Endodermal cell (in vitro differentiated cells): ENCODE measurements around the gene HDLBP. TPM values are rescaled to one million over a fixed set of nuclear protein-coding genes. Genes with fewer than 3 reads are reported as not detected.

ENCODE experiments used
- DNase-seq: peaks from one replicate; pipeline ENCODE4 v3.0.0-alpha.2; 2017
- H3K27ac ChIP-seq: 2 replicates; pipeline ENCODE4 v1.5.1; 2013; ENCODE audit warnings: mild to moderate bottlenecking, low read depth, low read length, moderate library complexity
- H3K27me3 ChIP-seq: 2 replicates; pipeline ENCODE4 v1.6.1; 2013; ENCODE audit warnings: mild to moderate bottlenecking, low read length, moderate library complexity; ENCODE audit not compliant: insufficient read depth, control insufficient read depth, poor library complexity, severe bottlenecking
- H3K36me3 ChIP-seq: 2 replicates; pipeline ENCODE4 v1.7.0; 2013; ENCODE audit warnings: mild to moderate bottlenecking, low read length, moderate library complexity; ENCODE audit not compliant: control insufficient read depth, insufficient read depth
- H3K4me1 ChIP-seq: one replicate; pipeline ENCODE4 v1.7.0; 2013; ENCODE audit warnings: low read length; ENCODE audit not compliant: control insufficient read depth, insufficient read depth
- H3K4me3 ChIP-seq: 2 replicates; pipeline ENCODE4 v1.5.1; 2013; ENCODE audit warnings: mild to moderate bottlenecking, low read length, moderate library complexity
- H3K9ac ChIP-seq: 2 replicates; pipeline ENCODE4 v1.6.1; 2013; ENCODE audit warnings: mild to moderate bottlenecking, low read length, moderate library complexity; ENCODE audit not compliant: poor library complexity, severe bottlenecking; ENCODE audit errors: extremely low read depth
- H3K9me3 ChIP-seq: 2 replicates; pipeline ENCODE4 v1.6.1; 2013; ENCODE audit warnings: mild to moderate bottlenecking, low read length, moderate library complexity; ENCODE audit not compliant: control insufficient read depth
- H3K27ac Mint-ChIP-seq: 2 replicates; pipeline ENCODE4 v1.8.0; 2020; ENCODE audit warnings: mixed read lengths
- H3K27me3 Mint-ChIP-seq: 2 replicates; pipeline ENCODE4 v1.8.0; 2021; ENCODE audit warnings: mild to moderate bottlenecking, mixed read lengths; ENCODE audit not compliant: insufficient read depth
- H3K36me3 Mint-ChIP-seq: 2 replicates; pipeline ENCODE4 v1.8.0; 2020; ENCODE audit warnings: low read depth, mixed read lengths
- H3K4me1 Mint-ChIP-seq: 2 replicates; pipeline ENCODE4 v1.8.0; 2020; ENCODE audit warnings: mixed read lengths
- H3K4me3 Mint-ChIP-seq: 2 replicates; pipeline ENCODE4 v1.8.0; 2020; ENCODE audit warnings: mild to moderate bottlenecking, moderate library complexity, mixed read lengths
- H3K9me3 Mint-ChIP-seq: 2 replicates; pipeline ENCODE4 v1.8.0; 2020; ENCODE audit warnings: mild to moderate bottlenecking, mixed read lengths
- WGBS, 2 experiments: methylation state at CpG; one replicate each; pipeline versions ENCODE4 v1.1.5 to v1.1.7; 2013; ENCODE audit warnings: missing lambda C conversion rate in 2 of 2, mixed read lengths in 1 of 2; ENCODE audit not compliant: insufficient coverage in 1 of 2, insufficient read length in 1 of 2; 5-methylcytosine and 5-hydroxymethylcytosine counted together
- total RNA-seq, 2 donors: library from RNA; stranded (reverse); fragmentation: NEBNext Ultra II Directional in 1 of 2; extraction: Animal tissue kit (Norgen Biotek cat#: 25700) in 1 of 2; gene quantifications; 2 replicates in 1 of 2; 3 replicates in 1 of 2; pipeline ENCODE4 v1.2.1, GENCODE V29; 2021
- TF ChIP-seq, protein P1 (sequence below): fragments of 200-600 bp; sonication (generic); conservative IDR thresholded peaks from 2 replicates; pipeline ENCODE4 v1.5.0; 2021; ENCODE audit warnings: antibody characterized with exemption, mild to moderate bottlenecking

The HDLBP gene
- total RNA-seq, 2 donors from 2014 or later: 344 to 374 TPM

DNA sequence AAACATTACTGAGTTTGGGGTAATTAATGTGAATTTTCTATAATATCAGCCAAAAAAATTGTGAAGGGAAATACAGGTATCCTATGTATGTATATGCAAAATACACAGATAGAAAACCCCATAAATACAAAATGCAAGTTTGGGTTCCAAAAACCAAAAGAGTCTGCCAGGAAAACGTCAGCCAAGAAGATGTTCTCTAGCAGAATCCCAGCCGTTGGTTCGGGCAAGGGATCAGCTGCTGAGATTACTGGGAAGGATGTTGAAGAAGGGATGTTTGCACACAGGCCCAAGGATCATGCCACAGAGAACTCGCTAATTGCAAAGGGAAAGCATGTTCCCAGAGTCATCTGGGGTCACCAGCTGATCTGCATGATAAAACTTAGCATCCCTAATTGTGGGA lies 136.5 kb downstream of the HDLBP start:
- Histone ChIP-seq H3K9ac (no peak overlapping the region), H3K27ac (no peak overlapping the region), H3K36me3 (peaks cover 20% of the 10 kb centered on the region), H3K4me3 (no peak overlapping the region), H3K9me3 (no peaks in the 10 kb centered on the region), H3K4me1 (no peaks in the 10 kb centered on the region), H3K27me3 (no peaks in the 10 kb centered on the region)
- no peak for DNase-seq
- TF ChIP-seq, protein P1, sequence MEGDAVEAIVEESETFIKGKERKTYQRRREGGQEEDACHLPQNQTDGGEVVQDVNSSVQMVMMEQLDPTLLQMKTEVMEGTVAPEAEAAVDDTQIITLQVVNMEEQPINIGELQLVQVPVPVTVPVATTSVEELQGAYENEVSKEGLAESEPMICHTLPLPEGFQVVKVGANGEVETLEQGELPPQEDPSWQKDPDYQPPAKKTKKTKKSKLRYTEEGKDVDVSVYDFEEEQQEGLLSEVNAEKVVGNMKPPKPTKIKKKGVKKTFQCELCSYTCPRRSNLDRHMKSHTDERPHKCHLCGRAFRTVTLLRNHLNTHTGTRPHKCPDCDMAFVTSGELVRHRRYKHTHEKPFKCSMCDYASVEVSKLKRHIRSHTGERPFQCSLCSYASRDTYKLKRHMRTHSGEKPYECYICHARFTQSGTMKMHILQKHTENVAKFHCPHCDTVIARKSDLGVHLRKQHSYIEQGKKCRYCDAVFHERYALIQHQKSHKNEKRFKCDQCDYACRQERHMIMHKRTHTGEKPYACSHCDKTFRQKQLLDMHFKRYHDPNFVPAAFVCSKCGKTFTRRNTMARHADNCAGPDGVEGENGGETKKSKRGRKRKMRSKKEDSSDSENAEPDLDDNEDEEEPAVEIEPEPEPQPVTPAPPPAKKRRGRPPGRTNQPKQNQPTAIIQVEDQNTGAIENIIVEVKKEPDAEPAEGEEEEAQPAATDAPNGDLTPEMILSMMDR: no peak
- Mint-ChIP-seq H3K36me3 (peaks cover 41% of the 10 kb centered on the region), H3K4me3 (no peak overlapping the region), H3K27me3 (no peaks in the 10 kb centered on the region), H3K9me3 (no peaks in the 10 kb centered on the region), H3K4me1 (no peaks in the 10 kb centered on the region), H3K27ac (no peak overlapping the region)
- 85% methylated on average over 4 of the region's 4 CpGs for WGBS, 2 experiments

DNA sequence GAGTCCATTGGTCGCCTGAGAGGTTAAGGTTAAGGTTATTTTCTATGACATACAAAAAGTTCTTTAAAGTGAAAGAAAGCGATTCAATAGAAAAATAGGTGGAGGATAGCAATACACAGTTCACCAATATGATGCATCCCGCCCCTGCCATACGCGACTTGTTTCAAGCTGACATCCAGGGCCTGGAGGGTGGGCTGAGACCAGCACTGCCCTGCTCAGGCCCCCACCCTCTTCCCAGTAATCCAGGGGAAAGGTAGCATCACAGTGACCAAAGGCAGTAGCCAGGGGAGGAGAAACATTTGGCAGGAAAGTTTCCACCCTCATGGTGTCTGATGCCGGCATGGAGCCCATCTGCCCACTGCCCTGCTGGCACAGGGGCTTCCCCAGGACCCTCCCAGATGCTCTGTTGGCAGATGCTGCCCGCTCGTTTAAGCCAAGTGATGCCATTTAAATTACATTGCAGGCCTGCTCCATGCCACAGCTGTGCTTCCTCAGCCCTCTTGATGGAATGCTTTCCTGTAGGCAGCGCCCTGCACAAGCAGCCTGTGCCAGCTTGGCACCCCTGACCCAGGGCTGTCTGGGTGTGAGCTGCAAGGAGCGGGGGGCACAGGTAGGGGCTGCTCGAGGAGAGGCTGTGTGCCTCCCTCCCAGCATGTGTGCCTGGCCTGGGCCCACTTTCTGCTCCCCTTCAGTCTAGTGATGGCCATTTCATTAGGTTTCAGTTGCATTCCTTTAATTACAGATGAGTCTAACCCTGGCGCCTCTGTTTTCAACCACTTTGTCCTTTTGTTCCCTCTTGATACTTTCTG lies 137.7 kb downstream of the HDLBP start:
- Mint-ChIP-seq H3K27ac (no peak overlapping the region), H3K9me3 (no peaks in the 10 kb centered on the region), H3K4me3 (no peak overlapping the region), H3K27me3 (no peaks in the 10 kb centered on the region), H3K36me3 (peaks cover 49% of the 10 kb centered on the region), H3K4me1 (no peaks in the 10 kb centered on the region)
- no peak for DNase-seq
- no peaks in the 10 kb centered on the region for H3K9me3 ChIP-seq
- H3K4me1 ChIP-seq: no peaks in the 10 kb centered on the region
- no peak overlapping the region for H3K27ac ChIP-seq
- peaks cover 20% of the 10 kb centered on the region for H3K36me3 ChIP-seq
- H3K4me3 ChIP-seq: no peak overlapping the region
- H3K9ac ChIP-seq: no peak overlapping the region
- TF ChIP-seq, protein P1: no peak
- no peaks in the 10 kb centered on the region for H3K27me3 ChIP-seq
- WGBS, 2 experiments: 91 to 95% methylated on average over 4 to 12 of the region's 12 CpGs

Other genes with a start within 250 kb of the HDLBP start
- gene MTERF4, start 213.4 kb downstream of the HDLBP start, total RNA-seq: 10 to 100 TPM; 33.2 to 42.5 TPM
- gene PASK, start 166.2 kb downstream of the HDLBP start, total RNA-seq: 10 to 100 TPM; 76.5 to 94.5 TPM
- 10 to 100 TPM; 48.5 to 52.7 TPM for gene PPP1R7, start 165.2 kb downstream of the HDLBP start, total RNA-seq
- 1 to 10 TPM; 8.1 to 8.5 TPM for gene ANO7, start 127.0 kb downstream of the HDLBP start, total RNA-seq
- 100 to 1,000 TPM; 365 to 380 TPM for gene SEPTIN2, start 253 bp upstream of the HDLBP start, total RNA-seq
- gene FARP2, start 40.6 kb upstream of the HDLBP start, total RNA-seq: 10 to 100 TPM; 36.4 to 51.4 TPM
- 100 to 1,000 TPM; 226 to 252 TPM for gene STK25, start 192.9 kb upstream of the HDLBP start, total RNA-seq
- gene BOK, start 243.1 kb upstream of the HDLBP start, total RNA-seq: 10 to 100 TPM; 23.4 to 24.5 TPM